ENCODE data around the gene PIMREG. TPM values are rescaled to one million over a fixed set of nuclear protein-coding genes. Genes with fewer than 3 reads are reported as not detected.
A peak's percentile ranks its signal among the peaks of the same experiment; 100 is the strongest.

The PIMREG gene
- total RNA-seq, 1 donor, result 13.1 TPM

DNA sequence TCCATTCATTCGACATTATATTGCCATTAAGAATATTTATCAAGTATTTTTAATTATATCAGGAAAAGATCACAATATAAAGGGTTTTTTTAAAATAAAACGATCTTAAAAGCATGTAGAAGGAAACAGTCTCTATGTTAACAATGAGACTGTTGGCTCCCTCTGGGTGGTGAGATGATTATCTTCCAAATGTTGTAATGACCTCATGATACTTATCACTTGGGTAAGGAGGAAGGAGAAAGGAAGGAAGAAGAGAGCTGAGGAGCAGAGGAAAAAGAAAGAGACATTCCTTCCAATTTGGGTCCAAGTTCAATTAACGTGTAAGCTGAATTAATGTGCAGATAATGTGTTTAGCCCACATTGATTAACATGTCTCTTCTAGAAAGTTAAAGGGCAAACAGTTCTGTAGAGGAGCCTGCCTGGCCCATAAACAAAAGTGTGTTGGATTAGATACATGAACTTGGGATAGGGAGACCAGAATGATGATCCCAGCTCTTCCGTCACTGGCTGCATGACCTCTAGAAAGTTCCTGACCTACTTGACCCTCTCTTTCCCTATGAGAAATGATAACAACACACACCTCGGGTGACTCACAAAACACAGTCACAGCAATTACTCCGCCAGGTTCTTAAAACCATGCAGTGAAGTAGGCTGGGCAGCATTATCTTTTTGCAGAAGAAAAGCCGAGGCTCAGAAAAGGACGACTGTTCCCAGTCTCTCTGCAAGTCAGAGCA is 32.0 kb downstream of the PIMREG start:
- TF ChIP-seq, protein P1, sequence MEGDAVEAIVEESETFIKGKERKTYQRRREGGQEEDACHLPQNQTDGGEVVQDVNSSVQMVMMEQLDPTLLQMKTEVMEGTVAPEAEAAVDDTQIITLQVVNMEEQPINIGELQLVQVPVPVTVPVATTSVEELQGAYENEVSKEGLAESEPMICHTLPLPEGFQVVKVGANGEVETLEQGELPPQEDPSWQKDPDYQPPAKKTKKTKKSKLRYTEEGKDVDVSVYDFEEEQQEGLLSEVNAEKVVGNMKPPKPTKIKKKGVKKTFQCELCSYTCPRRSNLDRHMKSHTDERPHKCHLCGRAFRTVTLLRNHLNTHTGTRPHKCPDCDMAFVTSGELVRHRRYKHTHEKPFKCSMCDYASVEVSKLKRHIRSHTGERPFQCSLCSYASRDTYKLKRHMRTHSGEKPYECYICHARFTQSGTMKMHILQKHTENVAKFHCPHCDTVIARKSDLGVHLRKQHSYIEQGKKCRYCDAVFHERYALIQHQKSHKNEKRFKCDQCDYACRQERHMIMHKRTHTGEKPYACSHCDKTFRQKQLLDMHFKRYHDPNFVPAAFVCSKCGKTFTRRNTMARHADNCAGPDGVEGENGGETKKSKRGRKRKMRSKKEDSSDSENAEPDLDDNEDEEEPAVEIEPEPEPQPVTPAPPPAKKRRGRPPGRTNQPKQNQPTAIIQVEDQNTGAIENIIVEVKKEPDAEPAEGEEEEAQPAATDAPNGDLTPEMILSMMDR (IDR thresholded peaks at IDR 0.05; ENCODE audit: insufficient read depth, low read length), result no peak
- no peak overlapping the region for H3K4me3 ChIP-seq (ENCODE audit: low read depth, low read length)
- no peak for DNase-seq (ENCODE audit: low read depth)

DNA sequence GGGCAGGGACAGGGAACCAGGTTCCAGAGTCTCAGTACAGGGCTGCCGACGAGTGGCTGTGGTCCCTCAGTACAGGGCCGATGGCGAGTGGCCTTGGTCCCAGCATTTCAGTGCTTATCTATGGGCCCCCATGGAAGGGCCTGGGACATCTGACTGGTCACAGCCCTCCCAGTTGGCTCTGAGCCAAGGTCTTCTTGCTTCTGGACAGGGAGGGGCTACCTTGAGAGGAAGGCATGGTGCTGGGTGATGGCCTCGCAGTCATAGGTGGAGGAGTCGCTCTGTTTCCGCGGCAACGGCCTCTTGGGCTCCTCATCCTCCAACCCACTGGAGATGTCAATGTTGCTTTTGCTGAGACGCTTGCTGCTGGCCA is 32.5 kb downstream of the PIMREG start:
- no peak for DNase-seq (ENCODE audit: low read depth)
- H3K4me3 ChIP-seq (ENCODE audit: low read depth, low read length), result no peak overlapping the region
- TF ChIP-seq, protein P1 (IDR thresholded peaks at IDR 0.05; ENCODE audit: insufficient read depth, low read length), result no peak

DNA sequence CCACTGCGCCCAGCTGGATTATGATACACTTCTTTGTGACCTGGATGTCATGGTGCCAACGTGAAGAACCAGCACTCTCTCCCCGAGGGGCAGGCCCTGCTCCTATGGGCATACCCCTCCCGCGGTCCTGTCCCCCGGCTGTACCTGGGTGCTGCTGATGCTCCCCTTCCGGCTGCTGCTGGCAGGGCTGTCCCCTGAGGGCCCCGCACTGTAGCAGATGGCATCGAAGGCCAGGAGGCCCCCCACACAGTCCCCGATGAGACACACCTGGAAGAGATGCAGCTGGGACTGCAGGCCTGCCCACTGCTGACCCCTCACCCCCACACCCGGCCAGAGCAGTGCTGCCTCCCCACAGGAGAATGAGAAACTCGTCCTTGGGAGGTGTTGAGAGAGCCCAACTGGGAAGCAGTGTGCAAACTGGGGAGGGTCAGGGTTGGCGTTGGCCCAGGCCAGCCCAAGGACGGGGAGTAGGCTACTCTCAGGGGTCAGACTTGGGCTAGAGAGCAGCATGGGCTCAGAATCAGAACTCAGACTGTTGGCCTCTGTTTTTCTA is 33.7 kb downstream of the PIMREG start:
- H3K4me3 ChIP-seq (ENCODE audit: low read depth, low read length), result no peak overlapping the region
- TF ChIP-seq, protein P1 (IDR thresholded peaks at IDR 0.05; ENCODE audit: insufficient read depth, low read length), result no peak
- DNase-seq (ENCODE audit: low read depth), result no peak

GRCh38 chr17:6478486-6478885 is 34.2 kb downstream of the PIMREG start:
- no peak overlapping the region for H3K4me3 ChIP-seq (ENCODE audit: low read depth, low read length)
- DNase-seq (ENCODE audit: low read depth), result no peak
- TF ChIP-seq, protein P1 (IDR thresholded peaks at IDR 0.05; ENCODE audit: insufficient read depth, low read length), result no peak

DNA sequence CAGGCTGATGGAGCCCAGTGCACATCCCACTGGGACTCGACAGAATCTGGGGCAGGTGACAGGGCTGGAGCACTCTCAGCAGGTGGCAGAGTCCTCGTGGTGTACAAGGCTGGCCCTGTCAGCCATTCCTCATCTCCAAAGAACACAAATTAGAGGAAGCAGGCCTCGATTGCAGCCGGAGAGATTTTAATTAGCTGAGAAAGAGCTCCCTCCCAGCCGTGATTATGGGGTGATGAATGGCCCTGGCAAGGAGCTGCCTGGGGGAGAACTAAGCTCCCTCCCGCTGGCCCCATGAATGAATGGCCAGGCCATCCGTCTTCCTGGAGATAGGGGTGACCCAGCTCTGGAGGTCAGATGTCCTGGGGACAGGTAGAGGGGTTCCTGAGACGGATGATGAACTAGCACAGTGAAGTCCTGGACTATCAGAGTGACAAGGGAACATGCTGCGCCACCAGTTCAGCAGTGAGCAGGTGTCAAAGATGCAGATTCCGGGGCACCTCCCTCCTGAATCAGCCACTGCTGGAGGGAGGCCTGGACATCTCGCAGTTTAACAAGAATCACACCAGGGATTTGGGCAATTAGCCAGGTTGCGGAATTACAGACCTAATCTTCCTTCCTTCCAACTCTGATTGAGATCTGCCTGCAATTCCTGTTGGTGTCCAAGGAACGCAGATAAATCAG is 35.5 kb downstream of the PIMREG start:
- H3K4me3 ChIP-seq (ENCODE audit: low read depth, low read length), result no peak overlapping the region
- TF ChIP-seq, protein P1 (IDR thresholded peaks at IDR 0.05; ENCODE audit: insufficient read depth, low read length), result no peak
- DNase-seq (ENCODE audit: low read depth), result peak; percentile 18

DNA sequence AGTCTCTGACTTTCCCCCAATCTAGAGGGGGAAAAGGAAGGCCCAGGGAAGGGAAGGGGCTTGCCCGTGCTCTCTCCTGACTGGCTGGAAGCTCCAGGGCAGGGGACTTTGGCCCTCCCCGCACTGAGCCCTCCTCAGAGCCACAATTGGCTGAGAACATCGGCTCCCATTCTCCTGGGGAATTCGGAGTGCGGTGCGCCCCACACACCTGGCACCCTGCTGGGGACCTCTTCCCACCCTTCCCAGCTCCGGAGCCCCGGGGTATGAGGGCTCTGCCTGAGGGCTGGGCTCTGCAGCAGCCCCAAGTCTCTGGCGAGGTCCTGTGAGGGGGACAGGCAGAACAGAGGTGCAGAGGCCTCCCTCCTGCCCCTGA is 36.0 kb downstream of the PIMREG start:
- TF ChIP-seq, protein P1 (IDR thresholded peaks at IDR 0.05; ENCODE audit: insufficient read depth, low read length), result no peak
- no peak overlapping the region for H3K4me3 ChIP-seq (ENCODE audit: low read depth, low read length)
- no peak for DNase-seq (ENCODE audit: low read depth)
